RCC 7860 (cell line): ENCODE measurements around the gene TRPM1.

Experiments used
- DNase-seq: peaks from one replicate; pipeline ENCODE4 v3.0.0-alpha.2; 2015; ENCODE audit warnings: low spot score
- FAIRE-seq: peaks from 2 replicates; lab custom pipeline; 2012; peaks lifted over from hg19 to GRCh38; lab: Jason Lieb, UNC

The TRPM1 gene

GRCh38 chr15:30985081-30985531 is 116.4 kb downstream of the TRPM1 start:
- no peak for DNase-seq
- no peak for FAIRE-seq

DNA sequence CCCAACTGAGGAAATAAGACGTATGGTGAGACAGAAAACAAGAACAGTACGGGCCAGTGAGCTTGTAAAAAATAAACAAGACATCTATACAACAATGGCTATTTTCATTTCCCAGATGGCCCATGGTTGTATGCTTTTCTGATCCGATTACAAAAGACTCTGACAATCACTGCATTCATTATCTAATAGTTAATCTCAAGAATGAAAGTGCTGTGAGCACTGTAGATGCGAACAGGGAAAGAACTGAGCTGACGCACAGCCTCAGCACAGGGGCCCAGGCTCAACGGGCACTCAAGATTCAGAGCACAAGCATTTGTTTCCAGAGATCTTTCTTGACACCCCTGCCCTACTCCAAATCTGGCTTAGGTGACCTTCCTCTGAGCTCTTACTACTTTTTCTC is 117.0 kb downstream of the TRPM1 start:
- DNase-seq (no peak), FAIRE-seq (no peak)

DNA sequence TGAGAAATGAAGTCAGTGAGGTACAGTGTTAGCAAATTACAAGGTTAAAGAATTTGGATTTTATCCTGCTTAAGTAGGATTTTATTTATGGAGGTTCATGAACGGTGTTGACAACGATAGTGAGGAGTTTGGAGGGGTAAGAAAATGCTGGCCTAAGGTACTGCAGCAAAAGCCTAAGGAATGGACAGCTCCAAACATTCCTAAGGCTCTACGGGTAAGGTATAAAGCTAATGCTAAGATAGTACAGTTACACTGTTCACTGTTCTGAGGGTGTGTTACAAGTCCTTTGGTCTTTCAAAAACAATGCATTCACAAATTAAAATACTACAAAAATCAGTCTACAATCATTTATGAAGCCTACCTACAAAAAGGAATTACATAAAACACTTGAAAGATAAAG is 117.4 kb downstream of the TRPM1 start:
- no peak for DNase-seq
- no peak for FAIRE-seq

DNA sequence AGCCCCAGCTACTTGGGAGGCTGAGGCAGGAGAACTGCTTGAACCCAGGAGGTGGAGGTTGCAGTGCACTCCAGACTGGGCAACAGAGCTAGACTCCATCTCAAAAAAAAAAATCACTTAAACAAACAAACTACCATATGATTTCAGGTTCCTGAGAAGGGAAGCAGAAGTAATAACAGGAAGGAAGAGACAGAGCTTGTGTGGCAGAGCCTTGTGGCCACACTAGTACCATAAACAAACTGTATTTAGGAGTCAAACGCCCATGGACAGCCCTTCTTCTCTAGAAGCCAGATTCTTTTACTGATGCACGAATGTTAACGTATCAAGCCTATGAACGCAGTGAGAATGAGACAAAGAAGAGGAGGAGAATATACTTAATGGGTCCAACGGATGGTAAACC is 122.1 kb downstream of the TRPM1 start:
- FAIRE-seq (no peak), DNase-seq (no peak)

DNA sequence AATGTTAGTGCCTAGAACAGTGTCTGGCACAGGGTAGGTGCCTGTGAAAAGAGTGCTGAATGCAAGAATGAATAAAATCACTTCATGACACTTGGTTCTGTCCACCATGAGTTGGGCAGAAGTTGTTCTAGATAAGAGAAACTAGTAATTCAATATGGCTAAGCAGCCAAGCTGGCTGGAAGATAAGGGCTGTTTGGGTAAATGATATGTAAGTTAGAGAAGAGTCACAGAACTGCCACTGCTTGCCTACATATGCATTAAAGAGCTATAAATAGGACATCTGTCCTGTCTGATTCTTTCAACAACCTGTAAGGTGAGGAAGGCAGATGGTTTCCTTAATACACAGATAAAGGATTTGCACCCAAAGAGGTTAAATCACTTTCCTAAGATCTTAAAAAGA is 123.2 kb downstream of the TRPM1 start:
- FAIRE-seq = no peak
- no peak for DNase-seq

DNA sequence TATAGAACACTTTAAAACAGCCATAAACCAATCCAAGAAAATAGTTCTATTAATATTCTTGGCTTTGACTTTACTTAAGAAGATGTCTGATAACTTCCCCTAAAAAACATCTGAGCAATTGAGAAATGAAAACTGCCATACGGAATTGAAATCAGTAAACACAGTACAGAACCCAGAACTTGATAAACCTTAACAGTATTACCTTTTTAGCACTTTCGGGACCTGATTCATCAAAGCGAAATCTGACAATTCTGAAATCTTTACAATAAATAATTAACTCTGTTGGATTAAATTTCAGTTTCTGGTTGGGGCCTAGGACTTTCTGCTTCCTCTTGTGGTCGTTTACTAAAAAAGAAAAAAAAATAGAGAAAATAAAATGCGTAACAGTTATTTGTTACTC is 127.4 kb downstream of the TRPM1 start:
- FAIRE-seq = no peak

DNA sequence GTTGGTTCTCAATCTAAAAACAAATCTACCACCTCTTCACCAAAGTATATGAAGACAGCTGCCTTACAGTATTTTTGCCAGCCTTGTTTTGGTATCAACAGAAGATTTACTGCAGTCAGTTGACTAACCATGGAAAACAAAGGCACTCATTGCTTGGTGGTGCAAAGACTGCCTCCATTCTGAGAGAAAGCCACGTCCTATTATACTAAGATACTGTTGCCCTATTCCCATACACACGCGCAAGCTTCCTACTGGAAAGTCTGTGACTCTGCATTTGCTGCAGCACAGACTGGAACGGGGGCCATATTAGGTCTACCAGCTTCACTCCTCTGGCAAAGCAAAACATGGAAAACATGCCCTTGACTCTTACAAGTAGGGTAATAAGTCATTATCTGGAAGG is 128.1 kb downstream of the TRPM1 start:
- DNase-seq (no peak), FAIRE-seq (no peak)

More for the DNA sequence above, 127.4 kb downstream of the TRPM1 start:
- no peak for DNase-seq

DNA sequence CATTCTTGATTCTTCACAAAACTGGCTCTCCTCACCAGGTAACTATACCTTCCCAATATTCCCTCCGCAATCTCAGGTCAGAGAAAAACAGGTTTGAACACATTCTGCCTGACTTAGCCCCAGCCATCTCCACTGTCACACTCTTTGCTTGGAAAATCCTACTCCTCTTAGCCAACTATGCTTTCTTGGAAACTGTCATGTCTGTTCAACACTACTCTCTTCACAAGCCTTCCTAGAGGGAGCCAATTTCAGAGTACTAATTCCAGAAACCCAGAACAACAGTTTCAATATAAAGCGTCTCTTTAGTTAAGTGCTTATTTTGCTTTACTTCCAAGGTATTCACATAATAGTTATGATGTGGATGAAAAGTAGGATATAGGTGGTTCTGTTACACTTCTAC is 131.8 kb downstream of the TRPM1 start:
- DNase-seq (no peak), FAIRE-seq (no peak)

GRCh38 chr15:30963681-30964080 is 137.8 kb downstream of the TRPM1 start:
- FAIRE-seq = no peak
- no peak for DNase-seq

DNA sequence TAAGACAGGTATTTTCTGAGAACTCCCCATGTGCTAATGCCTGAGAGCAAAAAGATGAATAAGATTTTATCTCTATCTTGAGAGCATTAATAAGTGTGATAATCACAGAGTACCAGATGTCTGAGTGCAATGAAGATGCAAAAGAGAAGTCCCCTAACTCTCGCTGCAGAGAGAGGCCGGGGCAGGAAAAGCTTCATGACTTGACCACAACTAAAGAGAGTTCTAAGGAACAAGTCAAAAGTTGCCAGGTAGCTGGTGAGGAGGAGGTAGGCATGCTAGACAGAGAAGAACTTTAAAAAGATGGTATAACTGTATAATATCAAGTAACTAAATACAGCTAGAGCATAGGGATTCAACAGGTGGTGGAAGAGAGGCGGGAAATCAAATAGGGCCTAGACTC is 138.9 kb downstream of the TRPM1 start:
- no peak for DNase-seq
- FAIRE-seq = no peak

GRCh38 chr15:30962079-30962478 is 139.4 kb downstream of the TRPM1 start:
- no peak for FAIRE-seq

DNA sequence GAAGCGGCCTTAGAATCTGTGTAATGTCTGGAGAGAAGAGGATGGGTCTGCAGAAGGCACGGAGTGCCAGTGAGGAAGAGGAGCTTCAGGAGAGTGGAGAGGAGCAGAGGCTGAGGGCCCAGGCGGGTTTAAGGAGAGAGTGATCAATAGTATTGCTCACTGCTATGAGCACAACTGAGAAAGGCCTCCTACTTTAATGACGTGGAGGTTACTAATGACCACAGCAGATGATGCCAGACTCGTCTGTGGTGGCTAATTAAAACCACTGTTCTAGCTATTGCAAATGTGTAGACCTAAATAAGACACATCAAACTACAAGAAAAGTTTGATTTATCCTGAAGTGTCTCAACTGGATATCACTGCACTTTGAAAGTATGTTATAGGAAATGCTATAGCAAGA is 143.3 kb downstream of the TRPM1 start:
- no peak for FAIRE-seq
- no peak for DNase-seq

More at GRCh38 chr15:30962079-30962478, 139.4 kb downstream of the TRPM1 start:
- DNase-seq = no peak

GRCh38 chr15:30956216-30957124 is 145.1 kb downstream of the TRPM1 start:
- FAIRE-seq = peak; percentile 18
- no peak for DNase-seq

GRCh38 chr15:30954674-30955073 is 146.9 kb downstream of the TRPM1 start:
- no peak for FAIRE-seq

GRCh38 chr15:30953731-30954378 is 147.7 kb downstream of the TRPM1 start:
- peak; percentile 87 for DNase-seq
- FAIRE-seq = peak; percentile 81

More at GRCh38 chr15:30954674-30955073, 146.9 kb downstream of the TRPM1 start:
- peak; percentile 8 for DNase-seq

GRCh38 chr15:30953183-30953582 is 148.3 kb downstream of the TRPM1 start:
- DNase-seq = no peak
- FAIRE-seq = no peak
